Measurements from ENCODE around the gene CYB5A.

CYB5A gene

DNA sequence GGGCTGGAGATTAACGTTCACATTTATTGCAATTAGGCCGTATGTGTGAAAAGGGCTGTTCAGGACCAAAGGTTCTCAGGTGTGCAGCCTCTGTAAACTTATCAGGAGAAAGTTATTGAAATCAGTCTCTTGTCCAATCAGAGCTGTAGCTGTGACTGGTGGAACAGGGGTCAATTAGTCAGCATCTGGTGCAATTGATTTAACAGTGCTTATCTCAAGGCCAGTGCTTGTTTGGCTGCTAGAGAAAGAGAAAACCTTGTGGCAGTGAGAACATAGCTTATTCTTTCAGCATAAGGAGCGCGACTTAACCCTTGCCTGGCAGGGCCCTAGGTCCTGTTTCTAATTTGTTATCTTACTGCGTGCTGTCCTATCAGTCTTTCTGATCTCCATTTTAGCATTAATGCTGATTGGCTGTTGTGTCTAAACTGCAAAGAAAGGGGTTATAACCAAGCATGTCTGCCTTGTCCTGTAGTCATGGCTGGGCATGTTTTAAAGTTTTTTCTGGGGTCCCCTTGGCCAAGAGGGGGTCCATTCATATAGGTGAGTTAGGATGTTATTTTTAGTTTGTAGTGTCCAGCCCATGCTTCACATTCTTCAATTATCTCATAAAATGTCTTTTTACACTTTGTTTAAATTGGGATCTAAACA, 66.4 kb downstream of the CYB5A start:
- no peak overlapping the region for H4K12ac ChIP-seq (ENCODE audit: low read depth, low read length)
- H3K18ac ChIP-seq (ENCODE audit: low read length) = no peak overlapping the region
- H4K91ac ChIP-seq (ENCODE audit: low read depth, low read length) = no peak overlapping the region
- H3K27me3 ChIP-seq (ENCODE audit: insufficient read depth, low read length) = no peaks in the 10 kb centered on the region
- no peak overlapping the region for H3K27ac ChIP-seq (ENCODE audit: low read depth, low read length)
- H3K14ac ChIP-seq (ENCODE audit: low read length) = no peak overlapping the region
- no peak overlapping the region for H4K8ac ChIP-seq (ENCODE audit: low read depth, low read length)
- H3K9ac ChIP-seq (ENCODE audit: low read length) = no peak overlapping the region
- no CpG with 5 or more reads among the region's 5 CpGs for WGBS (ENCODE audit: extremely low coverage, insufficient coverage, insufficient read length)
- no peak overlapping the region for H3K4me3 ChIP-seq (ENCODE audit: low read depth, low read length)
- H3K36me3 ChIP-seq (ENCODE audit: control insufficient read depth in 1 of 2, insufficient read depth in 2 of 2, low read length in 2 of 2) = no peaks in the 10 kb centered on the region
- peaks cover 2% of the 10 kb centered on the region for H3K9me3 ChIP-seq (ENCODE audit: insufficient read depth, low read depth, low read length)
- no peak overlapping the region for H3K4ac ChIP-seq (ENCODE audit: low read depth, low read length)
- H2BK5ac ChIP-seq (ENCODE audit: low read depth, low read length, poor library complexity) = no peak overlapping the region
- no peak overlapping the region for H3K23ac ChIP-seq (ENCODE audit: low read length)
- no peak overlapping the region for H2BK12ac ChIP-seq (ENCODE audit: low read length)
- no peak overlapping the region for H2AK5ac ChIP-seq (ENCODE audit: low read length)
- H3K79me2 ChIP-seq (ENCODE audit: control insufficient read depth, insufficient read depth, low read length, poor library complexity) = no peaks in the 10 kb centered on the region
- no peak overlapping the region for H2AFZ ChIP-seq (ENCODE audit: insufficient read depth, low read length, poor library complexity)
- peaks cover 0 to 3% of the 10 kb centered on the region in 2 experiments for H3K4me1 ChIP-seq (ENCODE audit: control insufficient read depth in 1 of 2, insufficient read depth in 2 of 2, low read length in 2 of 2)
- H2BK120ac ChIP-seq (ENCODE audit: insufficient read depth, low read length, poor library complexity) = no peak overlapping the region
- no peaks in the 10 kb centered on the region for H3K79me1 ChIP-seq (ENCODE audit: low read length)
- DNase-seq = peak; percentile 51 to 60
- H3K4me2 ChIP-seq (ENCODE audit: low read length) = no peak overlapping the region

- H3K79me1 ChIP-seq (ENCODE audit: low read length) = no peaks in the 10 kb centered on the region
- DNase-seq = no peak
- no CpG with 5 or more reads among the region's 7 CpGs for WGBS (ENCODE audit: extremely low coverage, insufficient coverage, insufficient read length)
- no peak overlapping the region for H4K12ac ChIP-seq (ENCODE audit: low read depth, low read length)
- no peak overlapping the region for H2AFZ ChIP-seq (ENCODE audit: insufficient read depth, low read length, poor library complexity)
- no peak overlapping the region for H3K18ac ChIP-seq (ENCODE audit: low read length)
- no peak overlapping the region for H3K9ac ChIP-seq (ENCODE audit: low read length)
- H3K14ac ChIP-seq (ENCODE audit: low read length) = no peak overlapping the region
- H4K8ac ChIP-seq (ENCODE audit: low read depth, low read length) = no peak overlapping the region
- H3K27me3 ChIP-seq (ENCODE audit: insufficient read depth, low read length) = no peaks in the 10 kb centered on the region
- H2BK120ac ChIP-seq (ENCODE audit: insufficient read depth, low read length, poor library complexity) = no peak overlapping the region
- no peak overlapping the region for H2BK12ac ChIP-seq (ENCODE audit: low read length)
- no peak overlapping the region for H3K27ac ChIP-seq (ENCODE audit: low read depth, low read length)
- no peak overlapping the region for H2AK5ac ChIP-seq (ENCODE audit: low read length)
- H3K36me3 ChIP-seq (ENCODE audit: control insufficient read depth in 1 of 2, insufficient read depth in 2 of 2, low read length in 2 of 2) = no peaks in the 10 kb centered on the region
- peaks cover 0 to 3% of the 10 kb centered on the region in 2 experiments for H3K4me1 ChIP-seq (ENCODE audit: control insufficient read depth in 1 of 2, insufficient read depth in 2 of 2, low read length in 2 of 2)
- H3K79me2 ChIP-seq (ENCODE audit: control insufficient read depth, insufficient read depth, low read length, poor library complexity) = no peaks in the 10 kb centered on the region
- H4K91ac ChIP-seq (ENCODE audit: low read depth, low read length) = no peak overlapping the region
- no peak overlapping the region for H3K4ac ChIP-seq (ENCODE audit: low read depth, low read length)
- no peaks in the 10 kb centered on the region for H3K9me3 ChIP-seq (ENCODE audit: insufficient read depth, low read depth, low read length)
- H2BK5ac ChIP-seq (ENCODE audit: low read depth, low read length, poor library complexity) = no peak overlapping the region
- no peak overlapping the region for H3K4me2 ChIP-seq (ENCODE audit: low read length)
- no peak overlapping the region for H3K4me3 ChIP-seq (ENCODE audit: low read depth, low read length)
- no peak overlapping the region for H3K23ac ChIP-seq (ENCODE audit: low read length)
Measured at GRCh38 chr18:74222710-74223494, 68.9 kb downstream of the CYB5A start.

DNA sequence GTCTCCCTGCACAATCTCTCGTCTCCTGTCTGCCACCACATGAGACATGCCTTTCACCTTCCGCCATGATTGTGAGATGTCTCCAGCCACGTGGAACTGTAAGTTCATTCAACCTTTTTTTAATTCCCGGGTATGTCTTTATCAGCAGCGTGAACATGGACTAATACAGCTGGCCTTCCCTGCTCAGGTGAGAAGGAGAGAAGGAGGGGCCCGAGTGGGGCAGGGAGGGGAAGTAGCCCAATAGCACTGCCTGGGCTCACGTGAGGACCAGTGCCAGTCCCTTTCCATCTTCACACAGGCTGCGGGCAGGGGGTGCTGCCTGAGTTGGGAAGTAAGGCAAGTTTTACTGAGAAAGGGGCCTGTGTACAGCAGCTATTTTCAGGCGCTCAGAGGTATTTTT, 70.7 kb downstream of the CYB5A start:
- Histone ChIP-seq H3K18ac (ENCODE audit: low read length) (no peak overlapping the region), H3K23ac (ENCODE audit: low read length) (no peak overlapping the region), H3K4me1 (ENCODE audit: control insufficient read depth in 1 of 2, insufficient read depth in 2 of 2, low read length in 2 of 2) (no peaks in the 10 kb centered on the region), H3K4ac (ENCODE audit: low read depth, low read length) (no peak overlapping the region), H2BK12ac (ENCODE audit: low read length) (no peak overlapping the region), H2AFZ (ENCODE audit: insufficient read depth, low read length, poor library complexity) (no peak overlapping the region), H4K12ac (ENCODE audit: low read depth, low read length) (no peak overlapping the region), H3K14ac (ENCODE audit: low read length) (no peak overlapping the region), H3K36me3 (ENCODE audit: control insufficient read depth in 1 of 2, insufficient read depth in 2 of 2, low read length in 2 of 2) (no peaks in the 10 kb centered on the region), H2BK120ac (ENCODE audit: insufficient read depth, low read length, poor library complexity) (no peak overlapping the region), H3K4me2 (ENCODE audit: low read length) (no peak overlapping the region), H3K4me3 (ENCODE audit: low read depth, low read length) (no peak overlapping the region), H3K27ac (ENCODE audit: low read depth, low read length) (no peak overlapping the region), H2AK5ac (ENCODE audit: low read length) (no peak overlapping the region), H3K27me3 (ENCODE audit: insufficient read depth, low read length) (no peaks in the 10 kb centered on the region), H3K79me2 (ENCODE audit: control insufficient read depth, insufficient read depth, low read length, poor library complexity) (no peaks in the 10 kb centered on the region), H3K9ac (ENCODE audit: low read length) (no peak overlapping the region), H2BK5ac (ENCODE audit: low read depth, low read length, poor library complexity) (no peak overlapping the region), H3K9me3 (ENCODE audit: insufficient read depth, low read depth, low read length) (no peaks in the 10 kb centered on the region), H3K79me1 (ENCODE audit: low read length) (no peaks in the 10 kb centered on the region), H4K8ac (ENCODE audit: low read depth, low read length) (no peak overlapping the region), H4K91ac (ENCODE audit: low read depth, low read length) (no peak overlapping the region)
- no CpG with 5 or more reads among the region's 9 CpGs for WGBS (ENCODE audit: extremely low coverage, insufficient coverage, insufficient read length)
- no peak for DNase-seq

- no peak overlapping the region for H3K4me3 ChIP-seq (ENCODE audit: low read depth, low read length)
- no CpG with 5 or more reads among the region's 10 CpGs for WGBS (ENCODE audit: extremely low coverage, insufficient coverage, insufficient read length)
- H3K9me3 ChIP-seq (ENCODE audit: insufficient read depth, low read depth, low read length) = peaks cover 2% of the 10 kb centered on the region
- H2BK12ac ChIP-seq (ENCODE audit: low read length) = no peak overlapping the region
- H3K27me3 ChIP-seq (ENCODE audit: insufficient read depth, low read length) = no peaks in the 10 kb centered on the region
- no peak overlapping the region for H2BK5ac ChIP-seq (ENCODE audit: low read depth, low read length, poor library complexity)
- no peak overlapping the region for H3K18ac ChIP-seq (ENCODE audit: low read length)
- H4K91ac ChIP-seq (ENCODE audit: low read depth, low read length) = no peak overlapping the region
- peak in 1 of 2 donors; percentile 69 for DNase-seq
- no peaks in the 10 kb centered on the region for H3K79me1 ChIP-seq (ENCODE audit: low read length)
- no peaks in the 10 kb centered on the region for H3K79me2 ChIP-seq (ENCODE audit: control insufficient read depth, insufficient read depth, low read length, poor library complexity)
- H3K14ac ChIP-seq (ENCODE audit: low read length) = no peak overlapping the region
- H3K4me1 ChIP-seq (ENCODE audit: control insufficient read depth in 1 of 2, insufficient read depth in 2 of 2, low read length in 2 of 2) = no peaks in the 10 kb centered on the region
- no peak overlapping the region for H4K8ac ChIP-seq (ENCODE audit: low read depth, low read length)
- H4K12ac ChIP-seq (ENCODE audit: low read depth, low read length) = no peak overlapping the region
- H3K4ac ChIP-seq (ENCODE audit: low read depth, low read length) = no peak overlapping the region
- H3K36me3 ChIP-seq (ENCODE audit: control insufficient read depth in 1 of 2, insufficient read depth in 2 of 2, low read length in 2 of 2) = no peaks in the 10 kb centered on the region
- no peak overlapping the region for H2AK5ac ChIP-seq (ENCODE audit: low read length)
- no peak overlapping the region for H3K27ac ChIP-seq (ENCODE audit: low read depth, low read length)
- H2BK120ac ChIP-seq (ENCODE audit: insufficient read depth, low read length, poor library complexity) = no peak overlapping the region
- H3K9ac ChIP-seq (ENCODE audit: low read length) = no peak overlapping the region
- H3K23ac ChIP-seq (ENCODE audit: low read length) = no peak overlapping the region
- H3K4me2 ChIP-seq (ENCODE audit: low read length) = no peak overlapping the region
- H2AFZ ChIP-seq (ENCODE audit: insufficient read depth, low read length, poor library complexity) = no peak overlapping the region
Measured at GRCh38 chr18:74219056-74219455, 72.7 kb downstream of the CYB5A start.
